ENCODE data around the gene JAZF1.
A peak's percentile ranks its signal among the peaks of the same experiment; 100 is the strongest.

JAZF1 gene

DNA sequence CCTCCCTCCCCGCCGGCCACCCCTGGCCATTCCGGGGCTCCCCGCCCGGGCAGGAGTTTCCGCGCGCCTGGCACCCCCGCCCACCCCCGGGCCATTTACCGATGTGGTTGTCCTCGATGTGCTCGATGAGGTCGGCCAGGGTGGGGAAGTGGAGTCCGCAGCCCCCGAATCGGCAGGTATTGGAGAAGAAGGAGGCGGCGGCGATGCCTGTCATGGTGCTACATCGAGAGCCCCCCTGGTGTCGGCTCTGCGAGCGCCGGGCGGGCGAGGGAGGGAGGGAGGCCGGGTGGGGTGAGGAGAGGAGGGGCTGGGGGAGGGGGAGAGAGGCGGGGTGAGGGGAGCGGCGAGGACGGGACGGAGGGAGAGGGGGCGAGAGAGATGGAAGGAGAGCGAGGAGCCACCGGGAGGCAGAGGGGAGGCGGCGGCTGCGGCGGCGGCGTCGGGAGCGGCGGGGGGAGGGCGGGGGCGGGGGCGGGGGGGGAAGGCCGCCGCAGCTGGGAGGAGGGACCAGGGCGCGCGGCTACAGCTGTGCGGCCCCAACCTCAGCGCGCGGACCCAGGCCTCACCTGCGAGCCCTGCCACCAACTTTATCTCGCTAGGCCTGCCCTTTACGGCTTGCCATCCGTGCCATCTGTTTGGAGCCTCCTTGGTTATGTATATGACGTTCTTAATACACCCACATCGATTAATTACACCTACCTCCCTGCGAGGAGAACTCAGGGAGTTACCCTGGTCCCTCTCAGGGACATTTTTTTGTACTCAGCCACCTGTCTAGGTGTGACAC, at the start of gene JAZF1:
TSS of gene JAZF1 (minus strand) at position 432 of the 784 bp plus-strand sequence.
- DNase-seq (ENCODE audit: low read depth), result peak; percentile 24

DNA sequence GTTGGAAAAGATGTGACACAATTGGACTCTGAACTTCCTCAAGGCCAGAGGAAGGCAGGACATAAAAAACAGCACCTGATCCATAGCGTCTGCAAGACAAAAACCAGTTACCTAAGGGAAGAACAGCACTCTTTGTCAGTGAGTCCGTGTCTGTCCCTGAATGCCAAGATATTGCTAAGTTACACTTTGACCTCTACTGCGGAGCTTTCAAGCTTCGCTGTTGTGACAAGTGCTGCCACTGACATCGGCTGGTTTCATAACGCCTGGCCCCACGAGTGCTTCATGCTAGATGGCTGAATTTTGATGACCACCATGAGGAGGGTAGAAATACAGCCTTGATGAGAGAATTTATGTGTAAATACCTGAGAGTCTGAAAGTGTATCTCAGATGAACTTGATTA, 49.7 kb upstream of the JAZF1 start:
- no peak for DNase-seq (ENCODE audit: low read depth)

DNA sequence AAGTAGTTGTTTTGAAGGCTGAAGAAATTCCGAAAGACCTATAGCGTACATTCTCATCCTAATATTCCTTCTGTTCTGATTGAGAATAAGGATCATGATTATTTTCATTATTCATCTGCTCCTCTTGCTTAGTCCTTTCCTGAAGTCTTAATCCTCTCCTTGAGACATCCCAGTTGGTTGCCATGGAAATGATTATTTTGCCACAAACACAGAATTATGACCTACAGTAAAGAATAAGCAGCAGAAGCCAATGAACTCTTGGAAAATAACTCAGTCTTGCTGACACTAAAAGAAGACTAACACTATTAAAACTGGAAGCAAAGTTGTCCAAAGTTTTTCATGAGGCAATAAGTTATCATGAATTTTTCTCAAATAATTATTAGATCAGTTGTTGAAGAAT, 47.8 kb upstream of the JAZF1 start:
- no peak for DNase-seq (ENCODE audit: low read depth)

DNA sequence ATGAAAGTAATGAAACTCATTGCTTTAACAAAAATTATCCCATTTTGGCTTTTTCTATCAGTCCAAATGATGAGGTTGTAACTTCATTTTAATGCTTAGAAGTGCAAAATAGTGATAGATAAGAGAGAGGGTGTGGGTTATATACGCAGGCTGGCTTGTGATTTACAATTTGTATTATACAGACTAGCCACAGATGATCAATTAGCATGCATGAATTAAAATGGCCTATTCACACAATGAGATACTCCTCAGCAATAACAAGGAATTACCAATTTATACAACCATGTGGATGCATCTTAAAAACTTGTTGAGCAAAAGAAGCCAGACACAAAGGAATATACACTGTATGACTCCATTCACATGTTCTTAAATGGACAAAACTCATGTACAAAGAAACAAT, 45.4 kb upstream of the JAZF1 start:
- no peak for DNase-seq (ENCODE audit: low read depth)

DNA sequence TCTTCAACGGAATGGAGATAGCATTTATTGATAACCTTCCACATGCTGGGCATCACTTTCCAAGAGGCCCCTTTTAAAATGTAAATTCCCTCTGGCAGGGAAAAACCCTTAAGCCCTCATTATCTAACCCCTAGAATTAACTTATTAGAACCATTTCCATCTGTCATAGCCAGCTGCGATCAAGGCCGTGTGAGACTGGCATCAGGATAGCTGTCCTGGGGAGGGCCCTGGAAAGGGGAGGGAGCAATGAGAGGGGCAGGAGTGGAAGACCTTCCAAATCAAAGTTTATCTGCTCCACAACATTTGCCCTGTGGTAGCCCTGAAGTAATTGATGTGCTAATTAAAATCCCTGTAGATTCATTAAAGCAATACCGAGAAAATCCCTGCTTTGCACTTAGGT, 45.0 kb upstream of the JAZF1 start:
- no peak for DNase-seq (ENCODE audit: low read depth)

DNA sequence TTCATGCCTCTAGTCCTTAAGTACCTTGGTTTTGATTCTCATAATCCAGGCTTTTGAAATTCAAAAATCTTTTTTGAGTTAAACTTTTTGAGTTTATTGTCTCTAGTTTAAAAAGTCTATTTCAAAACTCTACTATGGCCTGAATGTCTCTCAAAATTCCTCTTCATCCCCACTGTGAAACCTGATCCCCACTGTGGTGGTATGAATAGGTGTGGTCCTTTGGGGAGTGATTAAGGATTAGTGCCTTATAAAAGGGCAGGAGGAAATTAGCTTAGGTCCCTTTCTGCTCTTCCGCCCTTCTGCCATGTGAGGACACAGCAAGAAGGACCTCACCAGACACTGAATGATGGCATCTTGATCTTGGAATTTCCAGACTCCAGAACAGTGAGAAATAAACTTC, 44.1 kb upstream of the JAZF1 start:
- no peak for DNase-seq (ENCODE audit: low read depth)

DNA sequence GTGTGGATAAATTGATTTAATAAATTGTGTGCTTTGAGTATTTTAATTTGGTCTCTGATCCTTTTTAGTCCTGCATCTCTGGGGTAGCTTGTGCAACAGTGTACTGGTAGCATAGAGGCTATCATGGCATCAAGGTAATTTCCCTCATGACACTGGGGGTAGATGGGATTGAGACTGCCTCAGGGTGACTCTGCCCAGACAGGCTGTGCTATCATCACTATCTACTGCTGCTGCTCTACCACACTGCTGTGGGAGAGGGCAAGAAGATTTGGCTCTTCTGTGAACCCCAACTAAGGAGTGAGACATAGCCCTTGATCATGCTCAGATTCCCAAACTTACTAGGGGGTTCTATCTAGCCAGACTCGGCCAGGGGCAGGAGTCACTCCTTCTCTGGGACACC, 43.6 kb upstream of the JAZF1 start:
- no peak for DNase-seq (ENCODE audit: low read depth)

DNA sequence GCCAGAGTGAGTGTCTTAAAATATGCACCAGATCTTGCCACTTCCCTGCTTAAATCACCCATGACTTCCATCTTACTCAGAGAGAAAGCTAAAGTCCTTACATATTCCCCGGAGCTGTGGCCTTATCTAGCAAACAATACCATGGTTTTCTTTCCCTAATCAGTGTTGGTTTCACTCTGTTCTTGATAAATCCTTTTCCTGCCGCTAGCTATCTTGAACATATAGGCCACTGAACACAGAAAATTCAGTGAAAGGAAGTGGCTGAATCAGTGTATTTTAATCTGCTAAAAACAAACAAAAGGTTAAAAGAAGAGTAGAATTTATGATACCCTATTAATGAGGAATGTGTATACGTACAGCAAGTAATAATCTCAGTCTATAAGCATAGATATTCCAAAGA, 42.0 kb upstream of the JAZF1 start:
- DNase-seq (ENCODE audit: low read depth), result no peak

DNA sequence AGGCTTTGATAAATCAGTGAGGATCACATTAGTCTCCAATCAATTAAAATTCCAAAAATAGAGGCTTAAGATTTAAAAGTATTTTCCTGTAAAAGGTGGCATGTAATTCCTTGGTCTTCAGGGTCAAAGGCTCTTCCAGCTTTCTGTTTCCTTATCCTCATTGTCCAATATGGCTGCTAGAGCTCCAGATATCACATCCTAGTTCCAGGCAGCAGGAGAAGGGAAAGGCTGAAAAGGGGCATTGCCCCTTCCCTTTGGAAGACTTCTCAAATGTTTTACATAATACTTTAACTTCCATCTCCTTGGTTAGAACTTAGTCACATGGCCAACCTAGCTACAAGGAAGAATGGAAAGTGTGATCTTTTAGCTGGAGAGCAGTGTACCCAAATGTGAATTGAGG, 39.2 kb upstream of the JAZF1 start:
- no peak for DNase-seq (ENCODE audit: low read depth)

DNA sequence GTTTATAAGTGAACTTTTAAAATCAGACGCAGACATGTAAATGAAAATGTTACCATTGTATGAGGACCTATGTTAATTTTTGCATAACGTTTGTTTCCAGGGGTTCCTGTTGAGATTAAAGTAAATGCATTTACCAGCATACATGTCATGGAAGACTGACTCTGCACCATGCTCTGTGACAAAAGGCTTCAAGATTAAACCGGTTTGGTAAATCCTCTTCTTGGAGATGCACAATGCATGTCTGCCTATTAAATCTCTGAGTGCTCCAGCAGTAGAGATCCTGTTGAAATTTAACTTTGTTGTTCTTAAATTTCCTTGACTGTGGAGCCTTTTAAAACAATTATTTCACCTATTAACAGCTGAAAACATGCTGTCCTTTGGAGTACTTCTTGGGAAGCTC, 36.5 kb upstream of the JAZF1 start:
- no peak for DNase-seq (ENCODE audit: low read depth)

DNA sequence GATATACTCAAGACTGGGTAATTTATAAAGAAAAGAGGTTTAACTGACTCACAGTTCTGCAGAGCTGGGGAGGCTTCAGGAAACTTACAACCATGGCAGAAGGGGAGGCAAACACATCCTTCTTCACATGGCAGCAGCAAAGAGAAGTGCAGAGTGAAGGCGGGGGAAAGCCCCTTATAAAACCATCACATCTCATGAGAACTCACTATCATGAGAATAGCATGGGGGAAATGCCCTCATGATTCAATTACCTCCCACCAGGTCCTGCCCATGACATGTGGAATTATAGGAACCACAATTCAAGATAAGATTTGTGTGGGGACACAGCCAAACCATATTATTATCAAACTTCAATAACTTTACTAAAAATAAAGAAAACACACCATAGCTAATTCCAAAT, 30.4 kb upstream of the JAZF1 start:
- DNase-seq (ENCODE audit: low read depth), result no peak

DNA sequence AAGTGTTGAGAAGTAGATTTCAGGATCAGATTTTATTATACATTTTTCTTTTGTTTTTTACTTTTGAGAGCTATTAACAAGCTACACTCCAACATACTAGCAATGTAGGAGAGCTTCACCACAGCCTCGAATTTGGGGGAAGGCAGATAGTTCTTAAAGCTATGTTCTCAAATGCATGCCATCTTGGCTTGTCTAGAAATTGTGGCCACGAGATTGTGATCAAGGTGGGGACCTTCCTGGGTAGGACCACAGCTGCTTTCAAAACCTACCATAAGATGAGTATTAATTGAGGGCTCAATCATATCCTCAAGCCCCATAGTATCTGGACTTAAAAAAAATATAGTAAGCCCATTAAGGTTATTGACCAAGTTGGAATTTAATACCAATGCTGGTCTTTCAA, 27.9 kb upstream of the JAZF1 start:
- DNase-seq (ENCODE audit: low read depth), result no peak

DNA sequence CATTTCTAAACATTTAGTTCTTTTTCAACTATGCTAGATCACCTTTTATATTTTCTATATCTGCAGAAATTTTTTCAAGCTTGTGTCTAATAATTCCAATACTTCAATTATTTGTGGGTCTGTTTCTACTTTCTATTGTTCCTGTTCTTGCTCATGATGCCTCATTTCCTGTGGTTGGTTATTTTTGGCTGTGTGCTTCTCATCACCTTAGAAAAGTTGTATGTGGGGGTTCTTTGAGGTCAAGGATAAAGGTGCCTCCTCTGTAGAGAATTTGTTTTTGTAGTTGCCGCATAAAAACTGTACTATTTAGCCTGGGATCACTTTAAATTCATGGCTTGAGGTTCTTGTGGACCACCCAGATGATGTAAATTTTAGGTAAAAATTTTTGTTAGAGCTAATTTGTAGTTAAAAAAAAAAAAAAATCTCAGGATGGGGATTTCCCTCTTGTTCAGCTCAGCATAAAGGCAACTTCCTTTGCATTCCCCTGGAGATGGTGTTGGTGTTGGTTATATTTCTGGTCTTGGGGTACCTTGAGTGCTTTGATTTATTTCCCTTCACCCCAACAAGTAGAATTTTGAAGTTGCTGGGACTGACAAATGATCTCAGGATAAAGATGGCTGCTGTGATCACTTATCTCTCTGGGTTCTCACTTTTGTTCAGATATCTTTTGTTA, 27.0 kb upstream of the JAZF1 start:
- DNase-seq (ENCODE audit: low read depth), result no peak

DNA sequence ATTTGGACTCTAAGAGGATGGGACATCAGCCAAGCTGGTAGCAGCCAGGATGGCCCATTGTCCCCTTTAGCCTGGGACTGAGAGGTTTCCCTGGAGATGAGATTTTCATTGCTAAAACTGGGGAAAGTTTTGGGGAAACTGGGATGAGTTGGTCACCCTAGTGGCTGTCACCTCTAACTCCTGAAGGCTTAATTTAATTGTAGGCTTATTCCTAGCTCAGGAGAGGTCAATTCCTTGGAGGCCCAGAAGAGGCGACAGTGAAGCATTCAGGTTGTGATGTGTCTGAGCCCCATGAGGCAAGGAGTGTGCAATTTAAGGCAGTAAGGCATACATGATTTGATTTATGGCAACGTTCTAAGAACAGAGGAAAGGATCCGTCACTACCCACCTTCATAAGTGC, 24.9 kb upstream of the JAZF1 start:
- no peak for DNase-seq (ENCODE audit: low read depth)

DNA sequence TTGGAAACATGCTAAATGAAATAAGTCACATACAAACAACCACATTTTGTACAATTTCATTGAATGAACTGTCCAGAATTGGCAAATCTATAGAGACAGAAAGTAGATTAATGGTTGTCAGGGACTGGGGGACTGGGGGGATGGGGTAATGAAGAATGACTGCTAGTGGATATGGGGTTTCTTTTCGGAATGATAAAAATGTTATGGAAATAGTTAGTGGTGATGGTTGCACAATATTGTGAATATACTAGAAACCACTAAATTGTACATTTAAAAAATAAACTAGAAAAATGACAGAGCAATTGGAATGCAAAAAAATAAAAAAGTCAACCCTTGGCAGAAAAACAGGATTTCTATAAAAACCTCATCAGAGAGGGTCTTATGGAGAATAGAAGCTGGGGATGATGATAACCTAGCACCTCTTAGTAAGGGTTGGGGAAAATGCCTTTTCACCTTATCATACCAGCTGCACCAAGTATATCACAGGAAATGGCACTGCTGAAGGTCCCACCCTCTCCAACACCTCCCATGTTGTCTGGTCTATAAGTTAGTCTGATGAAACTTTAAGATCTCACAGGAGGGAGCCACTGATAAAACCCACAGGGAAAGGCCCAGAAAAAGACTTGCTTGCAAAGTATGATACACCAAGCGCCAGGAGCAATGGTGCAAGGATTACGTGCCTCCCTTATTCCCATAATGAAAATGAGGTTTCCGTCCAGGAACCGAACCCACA, 23.1 kb upstream of the JAZF1 start:
- DNase-seq (ENCODE audit: low read depth), result no peak

DNA sequence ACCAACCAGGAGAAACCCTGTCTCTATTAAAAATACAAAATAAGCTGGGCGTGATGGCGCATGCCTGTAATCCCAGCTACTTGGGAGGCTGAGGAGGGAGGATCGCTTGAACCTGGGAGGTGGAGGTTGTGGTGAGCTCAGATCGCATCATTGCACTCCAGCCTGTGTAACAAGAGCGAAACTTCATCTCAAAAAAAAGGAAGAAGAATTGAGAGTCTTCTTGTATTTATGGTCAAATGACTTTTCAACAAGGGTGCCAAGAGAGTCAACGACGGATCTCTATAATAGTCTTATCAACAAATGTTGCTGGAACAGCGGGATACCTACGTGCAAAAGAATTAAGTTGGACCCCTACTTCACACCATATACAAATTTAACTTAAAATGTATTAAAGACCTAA, 21.6 kb upstream of the JAZF1 start:
- DNase-seq (ENCODE audit: low read depth), result no peak

DNA sequence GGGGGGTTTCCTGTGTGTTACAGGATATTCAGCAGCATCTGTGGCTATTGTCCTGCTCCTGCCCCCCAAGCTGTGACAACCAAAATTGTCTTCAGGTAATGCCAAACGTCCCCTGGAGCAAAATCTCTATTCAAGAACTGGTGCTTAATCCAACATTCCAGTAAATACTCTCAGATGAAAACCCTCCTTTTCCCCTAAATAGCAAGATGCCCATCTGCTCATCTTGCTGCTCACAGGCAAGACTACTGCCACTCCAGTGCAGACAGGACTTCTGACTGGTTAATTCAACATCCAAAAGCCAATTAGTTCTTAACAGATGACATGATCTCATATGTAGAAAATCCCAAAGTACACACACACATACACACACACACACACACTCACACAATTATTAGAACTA, 20.5 kb upstream of the JAZF1 start:
- DNase-seq (ENCODE audit: low read depth), result no peak

DNA sequence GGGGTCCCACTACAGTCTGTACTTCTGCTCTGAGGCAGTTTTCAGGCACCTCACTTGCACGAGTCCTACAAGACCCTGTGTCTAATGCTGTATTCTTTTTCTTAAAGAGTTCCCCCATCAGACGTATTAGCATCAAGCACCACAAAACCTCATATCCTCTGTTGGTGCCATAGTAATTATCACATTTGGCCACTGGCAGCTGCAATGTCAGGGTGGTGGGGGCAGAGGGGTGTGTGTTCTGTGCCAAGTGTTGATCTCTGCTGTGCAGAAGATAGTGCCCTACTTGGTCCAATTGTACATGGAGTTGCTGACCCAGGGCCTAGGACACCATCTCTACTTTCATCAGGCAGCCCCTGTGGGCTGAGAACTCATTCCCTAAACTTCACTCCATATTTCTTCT, 20.0 kb upstream of the JAZF1 start:
- DNase-seq (ENCODE audit: low read depth), result no peak

DNA sequence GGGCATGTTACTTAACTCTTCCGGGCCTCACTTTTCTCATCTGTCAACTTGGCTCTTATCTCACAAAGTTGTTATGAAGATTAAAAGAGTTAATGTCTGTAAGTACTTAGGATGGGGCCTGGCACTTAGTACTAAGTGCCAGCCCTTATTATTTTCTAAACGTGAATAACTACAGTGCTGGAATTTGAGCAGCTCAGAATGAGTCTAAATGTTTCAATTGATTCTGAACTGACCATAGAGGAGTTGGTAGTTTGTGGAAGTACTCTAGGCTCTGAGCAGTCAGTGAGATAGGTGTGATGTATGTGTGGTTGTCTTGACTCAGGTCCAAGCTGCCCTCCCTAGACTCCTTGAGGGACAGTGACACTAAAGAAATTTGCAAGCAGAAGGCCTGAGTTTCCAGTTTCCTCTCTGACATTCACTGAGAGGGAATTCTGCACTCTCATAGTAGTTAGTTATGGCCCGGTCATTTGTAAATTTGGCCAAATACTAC, 18.5 kb upstream of the JAZF1 start:
- DNase-seq (ENCODE audit: low read depth), result no peak

DNA sequence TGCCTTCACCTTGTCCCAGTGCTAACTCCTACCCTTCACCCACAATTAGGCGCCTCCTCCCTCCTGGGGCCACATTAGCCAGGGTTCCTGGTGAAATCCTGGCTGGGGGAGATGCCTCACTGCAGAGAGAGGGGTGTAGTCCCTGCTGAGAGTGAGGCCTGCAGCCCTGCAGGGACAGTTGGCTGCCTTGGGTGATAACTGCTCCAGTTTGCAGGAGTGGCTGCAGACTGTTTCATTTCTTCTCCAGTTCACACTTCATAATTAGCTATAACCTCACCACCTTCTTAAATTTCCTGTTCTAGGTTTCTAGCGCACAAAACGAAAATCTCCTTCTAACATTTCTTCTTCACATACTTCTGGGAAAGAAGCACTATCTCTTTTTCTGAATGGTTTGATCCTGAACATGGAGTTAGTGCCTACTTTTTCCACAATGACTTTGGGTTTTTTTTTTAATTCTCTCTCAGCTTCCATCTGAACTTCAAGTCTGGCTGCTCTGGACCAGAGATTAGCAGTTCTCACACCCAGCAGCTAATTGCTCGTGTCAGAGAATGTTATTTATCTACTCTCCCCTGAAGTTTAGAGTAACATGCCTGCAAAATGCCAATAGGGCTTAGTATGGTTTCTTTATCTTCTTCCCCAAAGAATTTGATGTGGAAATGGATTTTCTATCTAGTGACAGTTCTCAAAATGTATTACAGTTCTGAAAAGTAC, 15.5 kb upstream of the JAZF1 start:
- no peak for DNase-seq (ENCODE audit: low read depth)

DNA sequence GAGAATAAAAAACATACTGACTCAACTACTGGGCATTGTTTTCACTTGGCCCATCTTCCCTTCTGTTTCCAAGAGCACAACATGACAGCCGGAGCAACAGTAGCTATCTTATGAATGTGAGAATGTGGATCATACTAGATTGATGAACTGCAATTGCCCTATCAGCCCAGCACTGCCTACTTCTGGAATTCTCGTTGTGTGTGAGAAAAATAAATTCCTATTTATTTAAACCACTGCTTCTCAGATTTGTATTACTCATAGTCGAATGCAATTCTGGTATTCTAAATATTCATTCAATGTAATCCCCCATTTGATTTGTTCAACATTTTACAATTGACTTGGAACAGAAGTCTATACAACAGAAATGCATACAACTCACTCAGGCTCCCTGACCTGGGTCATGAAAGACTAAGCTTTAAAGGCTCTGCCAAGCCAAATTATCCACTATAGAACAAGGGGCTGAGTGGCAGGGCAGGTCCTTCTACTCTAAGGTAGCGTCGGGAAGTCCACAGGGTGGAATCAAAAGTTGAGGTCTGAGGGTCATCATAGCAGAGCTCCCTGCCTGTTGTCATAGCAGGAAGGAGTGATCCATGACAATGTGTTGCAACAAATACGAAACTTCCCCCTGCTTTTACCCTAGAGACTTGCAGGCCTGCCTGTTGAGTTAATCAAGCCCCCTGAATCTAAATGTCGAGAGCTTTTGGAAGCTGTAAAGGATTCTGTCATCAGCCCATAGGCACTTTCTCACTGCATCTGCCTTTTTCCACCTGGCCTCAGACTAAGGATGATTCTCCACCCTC, 12.4 kb upstream of the JAZF1 start:
- DNase-seq (ENCODE audit: low read depth), result no peak

DNA sequence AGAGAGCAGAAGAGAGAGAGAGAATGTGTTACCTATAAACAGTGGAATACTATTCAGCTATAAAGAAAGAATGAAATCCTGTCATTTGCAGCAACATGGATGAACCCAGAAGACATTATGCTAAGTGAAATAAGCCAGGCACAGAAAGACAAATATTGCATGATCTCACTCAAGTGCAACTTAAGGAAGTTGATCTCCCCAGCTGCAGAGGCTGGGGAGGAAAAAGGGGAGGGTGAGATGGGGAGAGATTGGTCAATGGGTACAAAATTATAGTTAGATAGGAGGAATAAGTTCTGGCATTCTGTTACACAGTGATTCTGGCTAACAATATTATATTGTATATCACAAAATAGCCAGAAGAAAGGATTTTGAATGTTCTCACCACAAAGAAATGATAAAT, 11.2 kb upstream of the JAZF1 start:
- DNase-seq (ENCODE audit: low read depth), result no peak
